OCI-LY3 (cell line): ENCODE measurements around the gene CYP46A1.

Source experiments
- H2AFZ ChIP-seq: fragments of 200-600, 300-600 bp; shearing (Covaris generic); 2 replicates; pipeline ENCODE4 v1.6.0; 2014; ENCODE audit warnings: antibody characterized with exemption, low read depth, low read length
- H3K27ac ChIP-seq: fragments of 200-600, 300-600 bp; sonication (generic); 2 replicates; pipeline ENCODE4 v1.5.1; 2014; ENCODE audit warnings: mild to moderate bottlenecking, low read length, moderate library complexity, mixed read lengths
- H3K27me3 ChIP-seq: fragments of 200-600, 300-600 bp; sonication (generic); 2 replicates; pipeline ENCODE4 v1.6.1; 2014; ENCODE audit warnings: low read depth, low read length, mixed read lengths
- H3K36me3 ChIP-seq: fragments of 200-600, 300-600 bp; sonication (generic); replicated peaks from 2 replicates; pipeline ENCODE3; 2014; ENCODE audit warnings: low read depth, low read length, mixed read lengths
- H3K4me1 ChIP-seq: fragments of 300-600, 200-600 bp; sonication (generic); 2 replicates; pipeline ENCODE4 v1.6.1; 2014; ENCODE audit warnings: low read length, mixed read lengths
- H3K4me2 ChIP-seq: fragments of 200-600, 300-600 bp; sonication (generic); 2 replicates; pipeline ENCODE4 v1.6.1; 2014; ENCODE audit warnings: low read length, mixed read lengths
- H3K4me3 ChIP-seq: fragments of 300-600, 200-600 bp; sonication (generic); 2 replicates; pipeline ENCODE4 v1.5.1; 2014; ENCODE audit warnings: antibody characterized with exemption, mild to moderate bottlenecking, low read length, moderate library complexity
- H3K79me2 ChIP-seq: fragments of 300-600, 200-600 bp; shearing (Covaris generic); 2 replicates; pipeline ENCODE4 v1.6.1; 2014; ENCODE audit warnings: mild to moderate bottlenecking, low read length, mixed read lengths
- H3K9ac ChIP-seq: fragments of 300-600, 200-600 bp; shearing (Covaris generic); 2 replicates; pipeline ENCODE4 v1.6.0; 2014; ENCODE audit warnings: mild to moderate bottlenecking, low read length, moderate library complexity
- H3K9me3 ChIP-seq: fragments of 200-600, 300-600 bp; shearing (Covaris generic); 2 replicates; pipeline ENCODE4 v1.6.1; 2014; ENCODE audit warnings: low read length, mixed read lengths; ENCODE audit not compliant: insufficient read depth
- H4K20me1 ChIP-seq: fragments of 200-600, 300-600 bp; sonication (generic); 2 replicates; pipeline ENCODE4 v1.6.1; 2016; ENCODE audit warnings: low read length, mixed read lengths; ENCODE audit not compliant: insufficient read depth
- CTCF ChIP-seq: fragments of 200-600, 300-600 bp; sonication (generic); IDR thresholded peaks from 2 replicates; pipeline ENCODE4 v1.5.1; 2014; ENCODE audit warnings: antibody characterized with exemption, low read length, low read depth
- EZH2phosphoT487 ChIP-seq: fragments of 200-600 bp; shearing (Covaris generic); IDR thresholded peaks from 2 replicates; pipeline ENCODE4 v1.6.1; 2018; ENCODE audit warnings: antibody characterized with exemption, mixed run types, low read depth

Gene CYP46A1

GRCh38 chr14:99686557-99687283 lies 2.6 kb downstream of the CYP46A1 start:
- Histone ChIP-seq H3K27me3 (peaks cover 50% of the 10 kb centered on the region), H3K4me1 (peaks cover 12% of the 10 kb centered on the region; the same call in 1 of the 2 replicates), H3K36me3 (no peaks in the 10 kb centered on the region), H3K9ac (no peak overlapping the region), H3K9me3 (no peaks in the 10 kb centered on the region), H3K4me3 (no peak overlapping the region), H4K20me1 (no peaks in the 10 kb centered on the region), H3K79me2 (no peaks in the 10 kb centered on the region), H3K4me2 (no peak overlapping the region), H2AFZ (no peak overlapping the region), H3K27ac (no peak overlapping the region)
- TF ChIP-seq CTCF (no peak), EZH2phosphoT487 (no peak)

- H3K4me1 ChIP-seq, result peaks cover 12% of the 10 kb centered on the region; the same call in 1 of the 2 replicates
- H3K27ac ChIP-seq, result no peak overlapping the region
- no peak overlapping the region for H3K4me2 ChIP-seq
- no peaks in the 10 kb centered on the region for H3K36me3 ChIP-seq
- H3K27me3 ChIP-seq, result peaks cover 54% of the 10 kb centered on the region
- no peak overlapping the region for H2AFZ ChIP-seq
- H3K9me3 ChIP-seq, result no peaks in the 10 kb centered on the region
- H4K20me1 ChIP-seq, result no peaks in the 10 kb centered on the region
- TF ChIP-seq EZH2phosphoT487 (no peak), CTCF (peak; percentile 79)
- H3K79me2 ChIP-seq, result no peaks in the 10 kb centered on the region
- H3K4me3 ChIP-seq, result no peak overlapping the region
- H3K9ac ChIP-seq, result no peak overlapping the region
Observed at GRCh38 chr14:99687284-99688209, 3.4 kb downstream of the CYP46A1 start.

GRCh38 chr14:99688210-99688581 lies 4.1 kb downstream of the CYP46A1 start:
- TF ChIP-seq EZH2phosphoT487, result no peak
- TF ChIP-seq CTCF, result no peak

GRCh38 chr14:99688629-99689028 lies 4.5 kb downstream of the CYP46A1 start:
- H2AFZ ChIP-seq, result no peak overlapping the region
- no peak overlapping the region for H3K4me2 ChIP-seq
- H3K4me3 ChIP-seq, result no peak overlapping the region
- H3K4me1 ChIP-seq, result peaks cover 12% of the 10 kb centered on the region; the same call in 1 of the 2 replicates
- H4K20me1 ChIP-seq, result no peaks in the 10 kb centered on the region
- H3K9ac ChIP-seq, result no peak overlapping the region
- H3K79me2 ChIP-seq, result no peaks in the 10 kb centered on the region
- H3K36me3 ChIP-seq, result no peaks in the 10 kb centered on the region
- no peaks in the 10 kb centered on the region for H3K9me3 ChIP-seq
- TF ChIP-seq CTCF (no peak), EZH2phosphoT487 (no peak)
- H3K27me3 ChIP-seq, result peaks cover 59% of the 10 kb centered on the region
- H3K27ac ChIP-seq, result no peak overlapping the region

More at GRCh38 chr14:99688210-99688581, 4.1 kb downstream of the CYP46A1 start:
- no peak overlapping the region for H3K9ac ChIP-seq
- H3K4me3 ChIP-seq, result no peak overlapping the region
- H2AFZ ChIP-seq, result no peak overlapping the region
- no peak overlapping the region for H3K4me2 ChIP-seq
- no peak overlapping the region for H3K27ac ChIP-seq
- H3K79me2 ChIP-seq, result no peaks in the 10 kb centered on the region
- H3K36me3 ChIP-seq, result no peaks in the 10 kb centered on the region
- H4K20me1 ChIP-seq, result no peaks in the 10 kb centered on the region
- H3K4me1 ChIP-seq, result peaks cover 12% of the 10 kb centered on the region; the same call in 1 of the 2 replicates
- H3K27me3 ChIP-seq, result peaks cover 59% of the 10 kb centered on the region
- no peaks in the 10 kb centered on the region for H3K9me3 ChIP-seq
